Measurements from ENCODE around the gene ASAP3. TPM values are rescaled to one million over a fixed set of nuclear protein-coding genes. Genes with fewer than 3 reads are reported as not detected.

Gene ASAP3
- total and polyA plus RNA-seq, 2 experiments from 2014 or later: 28.0 to 98.2 TPM

DNA sequence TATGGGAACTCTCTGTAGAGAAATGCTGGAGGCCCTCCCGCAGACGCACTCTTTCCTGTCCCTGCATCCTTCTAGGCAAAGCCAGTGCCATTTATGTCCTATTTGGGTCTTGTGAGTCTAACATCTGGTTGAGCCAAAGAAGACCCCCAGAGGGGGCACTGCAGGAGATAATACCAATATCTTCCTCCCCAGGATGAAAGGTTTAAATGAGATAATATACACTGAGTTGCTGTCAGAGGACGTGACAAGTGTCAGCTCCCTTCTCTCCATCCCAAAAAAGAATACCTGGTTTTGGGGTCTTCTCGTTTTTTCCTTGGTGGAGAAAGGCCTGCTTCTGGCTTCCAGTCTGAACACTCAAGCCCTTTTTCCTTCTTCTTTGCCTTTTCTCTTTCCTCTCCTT is 67.0 kb downstream of the ASAP3 start (continued):
- TF ChIP-seq, protein P1, sequence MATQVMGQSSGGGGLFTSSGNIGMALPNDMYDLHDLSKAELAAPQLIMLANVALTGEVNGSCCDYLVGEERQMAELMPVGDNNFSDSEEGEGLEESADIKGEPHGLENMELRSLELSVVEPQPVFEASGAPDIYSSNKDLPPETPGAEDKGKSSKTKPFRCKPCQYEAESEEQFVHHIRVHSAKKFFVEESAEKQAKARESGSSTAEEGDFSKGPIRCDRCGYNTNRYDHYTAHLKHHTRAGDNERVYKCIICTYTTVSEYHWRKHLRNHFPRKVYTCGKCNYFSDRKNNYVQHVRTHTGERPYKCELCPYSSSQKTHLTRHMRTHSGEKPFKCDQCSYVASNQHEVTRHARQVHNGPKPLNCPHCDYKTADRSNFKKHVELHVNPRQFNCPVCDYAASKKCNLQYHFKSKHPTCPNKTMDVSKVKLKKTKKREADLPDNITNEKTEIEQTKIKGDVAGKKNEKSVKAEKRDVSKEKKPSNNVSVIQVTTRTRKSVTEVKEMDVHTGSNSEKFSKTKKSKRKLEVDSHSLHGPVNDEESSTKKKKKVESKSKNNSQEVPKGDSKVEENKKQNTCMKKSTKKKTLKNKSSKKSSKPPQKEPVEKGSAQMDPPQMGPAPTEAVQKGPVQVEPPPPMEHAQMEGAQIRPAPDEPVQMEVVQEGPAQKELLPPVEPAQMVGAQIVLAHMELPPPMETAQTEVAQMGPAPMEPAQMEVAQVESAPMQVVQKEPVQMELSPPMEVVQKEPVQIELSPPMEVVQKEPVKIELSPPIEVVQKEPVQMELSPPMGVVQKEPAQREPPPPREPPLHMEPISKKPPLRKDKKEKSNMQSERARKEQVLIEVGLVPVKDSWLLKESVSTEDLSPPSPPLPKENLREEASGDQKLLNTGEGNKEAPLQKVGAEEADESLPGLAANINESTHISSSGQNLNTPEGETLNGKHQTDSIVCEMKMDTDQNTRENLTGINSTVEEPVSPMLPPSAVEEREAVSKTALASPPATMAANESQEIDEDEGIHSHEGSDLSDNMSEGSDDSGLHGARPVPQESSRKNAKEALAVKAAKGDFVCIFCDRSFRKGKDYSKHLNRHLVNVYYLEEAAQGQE (IDR thresholded peaks at IDR 0.05; ENCODE audit: unreplicated experiment): no peak

DNA sequence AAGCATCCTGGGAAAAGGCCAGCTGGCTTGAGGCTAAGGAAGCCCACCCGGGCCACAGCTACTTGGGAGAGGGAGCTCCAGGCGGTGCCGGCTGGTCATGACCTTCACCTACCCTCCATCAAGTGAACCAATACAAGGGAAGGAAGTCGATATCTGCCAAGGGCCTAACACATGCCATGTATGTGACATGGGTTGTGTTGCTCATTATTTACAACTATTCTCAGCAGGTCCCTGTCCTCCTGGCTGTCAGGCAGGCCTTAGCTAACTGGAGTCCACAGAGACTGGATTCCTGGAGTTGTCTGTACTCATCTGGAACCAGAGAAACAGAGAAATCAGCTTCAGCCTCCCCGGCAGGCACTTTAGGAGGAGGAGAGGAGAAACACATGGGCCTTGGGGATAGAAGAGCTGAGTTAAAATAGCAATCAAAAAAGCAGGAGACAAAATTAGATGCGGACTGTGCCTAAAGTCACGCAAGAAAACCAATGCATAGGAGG is 75.1 kb downstream of the ASAP3 start:
- Histone ChIP-seq H3K27ac (ENCODE audit: low read depth) (no peak overlapping the region), H3K4me2 (no peak overlapping the region), H3K27me3 (ENCODE audit: insufficient read depth) (peaks cover 96% of the 10 kb centered on the region), H2AFZ (no peak overlapping the region), H3K36me3 (ENCODE audit: insufficient read depth) (no peaks in the 10 kb centered on the region), H4K20me1 (replicated peaks; ENCODE audit: insufficient read depth) (0 out of 2 replicates have a peak, but pooled peaks cover 8% of the 10 kb centered on the region), H3K9me2 (ENCODE audit: insufficient read depth) (no peaks in the 10 kb centered on the region), H3F3A (replicated peaks; ENCODE audit: low read depth) (no peaks in the 10 kb centered on the region), H3K4me3 (no peak overlapping the region), H3K4me1 (ENCODE audit: insufficient read depth) (no peaks in the 10 kb centered on the region), H3K79me2 (replicated peaks; ENCODE audit: insufficient read depth) (no peaks in the 10 kb centered on the region)
- Mint-ChIP-seq H3K27ac (no peak overlapping the region), H3K9me3 (no peaks in the 10 kb centered on the region; the same call in 2 of the 3 replicates), H3K4me1 (no peaks in the 10 kb centered on the region; the same call in 2 of the 3 replicates), H3K36me3 (ENCODE audit: low read depth) (no peaks in the 10 kb centered on the region), H3K27me3 (ENCODE audit: insufficient read depth, low read depth, poor library complexity) (peaks cover 17% of the 10 kb centered on the region), H3K4me3 (no peak overlapping the region)
- DNase-seq (ENCODE audit: low spot score) (no peak), ATAC-seq (no peak)
- TF ChIP-seq, protein P1 (IDR thresholded peaks at IDR 0.05; ENCODE audit: unreplicated experiment): no peak
- TF ChIP-seq CREB1 (CRISPR knock-in tag; IDR thresholded peaks at IDR 0.05; ENCODE audit: low read depth) (no peak), POLR2AphosphoS5 (IDR thresholded peaks at IDR 0.05; ENCODE audit: low read depth) (no peak)

DNA sequence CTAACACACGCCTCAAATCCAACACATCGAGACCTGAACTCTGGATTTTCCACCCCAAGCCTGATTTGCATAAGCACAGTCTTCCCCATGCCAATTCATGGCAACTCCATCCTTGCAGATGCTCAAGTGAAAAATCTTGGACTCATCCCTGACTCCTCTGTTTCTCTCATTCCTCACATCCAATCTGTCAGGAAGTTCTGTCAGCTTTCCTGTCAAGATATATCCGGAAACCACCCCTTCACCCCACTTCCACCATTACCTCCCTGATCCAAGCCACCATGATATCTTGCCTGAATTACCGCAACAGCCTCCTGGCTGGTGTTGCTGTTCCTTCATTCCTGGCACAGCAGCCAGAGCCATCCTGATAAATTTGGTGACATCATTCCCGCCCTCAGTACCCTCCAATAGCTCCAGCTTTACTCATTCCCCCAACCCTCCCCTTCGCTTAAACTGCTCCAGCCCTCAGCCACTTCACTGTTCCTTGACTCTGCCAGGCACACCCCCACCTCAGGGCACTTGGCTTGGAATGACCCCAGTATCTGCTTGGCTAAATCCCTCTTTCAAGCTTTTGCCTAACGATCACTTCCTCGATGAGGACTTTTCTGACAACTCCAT is 76.9 kb downstream of the ASAP3 start:
- H3K27me3 ChIP-seq (ENCODE audit: insufficient read depth): peaks cover 97% of the 10 kb centered on the region
- no peak overlapping the region for H3K27ac ChIP-seq (ENCODE audit: low read depth)
- no peak for ATAC-seq

More for the DNA sequence above, 76.9 kb downstream of the ASAP3 start:
- Histone ChIP-seq H4K20me1 (replicated peaks; ENCODE audit: insufficient read depth) (0 out of 2 replicates have a peak, but pooled peaks cover 8% of the 10 kb centered on the region), H3F3A (replicated peaks; ENCODE audit: low read depth) (no peaks in the 10 kb centered on the region), H3K4me1 (ENCODE audit: insufficient read depth) (no peaks in the 10 kb centered on the region), H3K9me2 (ENCODE audit: insufficient read depth) (no peaks in the 10 kb centered on the region), H3K4me2 (no peak overlapping the region), H2AFZ (no peak overlapping the region), H3K36me3 (ENCODE audit: insufficient read depth) (no peaks in the 10 kb centered on the region), H3K4me3 (no peak overlapping the region), H3K79me2 (replicated peaks; ENCODE audit: insufficient read depth) (no peaks in the 10 kb centered on the region)
- H3K4me1 Mint-ChIP-seq: peaks cover 2% of the 10 kb centered on the region
- no peak for DNase-seq (ENCODE audit: low spot score)
- TF ChIP-seq, protein P2, sequence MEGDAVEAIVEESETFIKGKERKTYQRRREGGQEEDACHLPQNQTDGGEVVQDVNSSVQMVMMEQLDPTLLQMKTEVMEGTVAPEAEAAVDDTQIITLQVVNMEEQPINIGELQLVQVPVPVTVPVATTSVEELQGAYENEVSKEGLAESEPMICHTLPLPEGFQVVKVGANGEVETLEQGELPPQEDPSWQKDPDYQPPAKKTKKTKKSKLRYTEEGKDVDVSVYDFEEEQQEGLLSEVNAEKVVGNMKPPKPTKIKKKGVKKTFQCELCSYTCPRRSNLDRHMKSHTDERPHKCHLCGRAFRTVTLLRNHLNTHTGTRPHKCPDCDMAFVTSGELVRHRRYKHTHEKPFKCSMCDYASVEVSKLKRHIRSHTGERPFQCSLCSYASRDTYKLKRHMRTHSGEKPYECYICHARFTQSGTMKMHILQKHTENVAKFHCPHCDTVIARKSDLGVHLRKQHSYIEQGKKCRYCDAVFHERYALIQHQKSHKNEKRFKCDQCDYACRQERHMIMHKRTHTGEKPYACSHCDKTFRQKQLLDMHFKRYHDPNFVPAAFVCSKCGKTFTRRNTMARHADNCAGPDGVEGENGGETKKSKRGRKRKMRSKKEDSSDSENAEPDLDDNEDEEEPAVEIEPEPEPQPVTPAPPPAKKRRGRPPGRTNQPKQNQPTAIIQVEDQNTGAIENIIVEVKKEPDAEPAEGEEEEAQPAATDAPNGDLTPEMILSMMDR (conservative IDR thresholded peaks at IDR 0.05; ENCODE audit: low read depth in 2 of 2): no peak
- no peak for TF ChIP-seq EZH2 (IDR thresholded peaks at IDR 0.05; ENCODE audit: low read depth, unreplicated experiment)
- TF ChIP-seq JUNB (IDR thresholded peaks at IDR 0.05; ENCODE audit: unreplicated experiment): no peak
- TF ChIP-seq EZH2phosphoT487 (IDR thresholded peaks at IDR 0.05; ENCODE audit: unreplicated experiment): no peak
- no peak for TF ChIP-seq ZNF331 (CRISPR knock-in tag; IDR thresholded peaks at IDR 0.05; ENCODE audit: low read depth)
- TF ChIP-seq STAT1 (IDR thresholded peaks at IDR 0.05; ENCODE audit: unreplicated experiment): no peak
- no peak for TF ChIP-seq CREB1 (CRISPR knock-in tag; IDR thresholded peaks at IDR 0.05; ENCODE audit: low read depth)
- no peaks in the 10 kb centered on the region; the same call in 1 of the 3 replicates for H3K9me3 Mint-ChIP-seq
- H3K27ac Mint-ChIP-seq: no peak overlapping the region
- peaks cover 28% of the 10 kb centered on the region for H3K27me3 Mint-ChIP-seq (ENCODE audit: insufficient read depth, low read depth, poor library complexity)
- H3K36me3 Mint-ChIP-seq (ENCODE audit: low read depth): no peaks in the 10 kb centered on the region
- no peak overlapping the region for H3K4me3 Mint-ChIP-seq
